ENCODE results near the gene SF3B3.

Gene SF3B3

DNA sequence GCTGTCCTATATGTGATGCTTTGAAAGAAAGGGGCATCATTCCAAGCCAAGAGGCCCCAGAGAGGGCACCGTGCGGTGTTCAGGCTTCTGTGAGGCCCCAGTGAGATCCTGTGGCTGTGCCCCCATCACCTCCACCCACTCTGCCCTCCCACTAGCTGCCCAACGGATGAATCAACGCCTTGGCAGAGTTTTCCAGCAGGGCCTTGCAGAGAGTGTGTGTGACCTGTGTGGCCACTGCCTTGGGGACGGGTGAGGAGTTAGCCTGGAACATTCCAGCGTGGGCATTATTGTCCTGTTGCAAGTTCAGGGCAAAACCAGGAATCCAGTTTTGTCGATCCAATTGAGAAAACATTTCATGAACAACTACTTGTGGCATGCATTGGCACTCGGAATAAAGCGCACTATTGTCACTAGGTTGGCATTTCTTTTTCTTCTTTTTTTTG lies 53.7 kb downstream of the SF3B3 start:
- TF ChIP-seq, protein P1, sequence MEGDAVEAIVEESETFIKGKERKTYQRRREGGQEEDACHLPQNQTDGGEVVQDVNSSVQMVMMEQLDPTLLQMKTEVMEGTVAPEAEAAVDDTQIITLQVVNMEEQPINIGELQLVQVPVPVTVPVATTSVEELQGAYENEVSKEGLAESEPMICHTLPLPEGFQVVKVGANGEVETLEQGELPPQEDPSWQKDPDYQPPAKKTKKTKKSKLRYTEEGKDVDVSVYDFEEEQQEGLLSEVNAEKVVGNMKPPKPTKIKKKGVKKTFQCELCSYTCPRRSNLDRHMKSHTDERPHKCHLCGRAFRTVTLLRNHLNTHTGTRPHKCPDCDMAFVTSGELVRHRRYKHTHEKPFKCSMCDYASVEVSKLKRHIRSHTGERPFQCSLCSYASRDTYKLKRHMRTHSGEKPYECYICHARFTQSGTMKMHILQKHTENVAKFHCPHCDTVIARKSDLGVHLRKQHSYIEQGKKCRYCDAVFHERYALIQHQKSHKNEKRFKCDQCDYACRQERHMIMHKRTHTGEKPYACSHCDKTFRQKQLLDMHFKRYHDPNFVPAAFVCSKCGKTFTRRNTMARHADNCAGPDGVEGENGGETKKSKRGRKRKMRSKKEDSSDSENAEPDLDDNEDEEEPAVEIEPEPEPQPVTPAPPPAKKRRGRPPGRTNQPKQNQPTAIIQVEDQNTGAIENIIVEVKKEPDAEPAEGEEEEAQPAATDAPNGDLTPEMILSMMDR (IDR thresholded peaks at IDR 0.05; ENCODE audit: extremely low read depth, insufficient read depth, missing control alignments) = no peak
- DNase-seq (ENCODE audit: low spot score) = no peak
- in situ Hi-C loops (cut with MboI; ENCODE audit: low pct_unique_long_range_greater_than_20kb, low sequenced_read_pairs, unreplicated experiment) = no loop called here

DNA sequence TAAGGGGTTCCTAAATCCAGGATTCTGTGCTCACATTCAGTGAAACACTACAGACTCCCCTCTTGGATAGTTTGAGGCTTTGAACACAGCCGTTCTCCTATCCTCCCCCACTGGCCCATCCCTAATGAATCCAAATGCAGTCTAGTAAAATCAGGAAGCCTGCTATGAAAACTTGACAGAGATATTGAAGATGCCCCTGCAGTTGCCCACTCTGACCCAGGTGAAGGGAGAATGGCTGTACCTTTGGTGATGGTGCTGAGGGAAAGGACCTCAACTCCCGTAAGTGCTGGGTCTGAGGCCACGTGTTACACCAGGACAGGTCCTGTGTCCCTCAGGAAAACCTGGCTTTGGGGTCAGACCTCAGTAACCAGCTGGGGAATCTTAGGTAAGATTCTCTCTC lies 54.4 kb downstream of the SF3B3 start:
- TF ChIP-seq, protein P1 (IDR thresholded peaks at IDR 0.05; ENCODE audit: extremely low read depth, insufficient read depth, missing control alignments) = no peak
- DNase-seq (ENCODE audit: low spot score) = no peak
- in situ Hi-C loops (cut with MboI; ENCODE audit: low pct_unique_long_range_greater_than_20kb, low sequenced_read_pairs, unreplicated experiment) = no loop called here

DNA sequence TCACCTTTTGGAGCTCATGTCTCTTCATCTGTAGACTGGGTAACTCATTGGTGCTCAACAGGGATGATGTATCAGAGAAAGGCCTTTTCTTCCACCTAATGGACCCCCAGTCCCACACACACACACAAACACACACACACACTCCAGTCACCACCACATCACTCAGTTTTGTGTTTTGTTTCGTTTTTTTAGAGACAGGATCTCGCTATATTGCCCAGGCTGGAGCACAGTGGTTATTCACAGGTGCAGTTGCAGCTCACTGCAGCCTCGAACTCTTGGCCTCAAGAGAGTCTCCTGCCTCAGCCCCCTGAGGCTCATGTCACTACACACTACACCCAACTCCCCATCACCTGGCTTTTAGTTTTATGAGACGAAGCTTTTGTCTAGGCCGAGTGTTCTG lies 55.6 kb downstream of the SF3B3 start:
- no peak for DNase-seq (ENCODE audit: low spot score)
- TF ChIP-seq, protein P1 (IDR thresholded peaks at IDR 0.05; ENCODE audit: extremely low read depth, insufficient read depth, missing control alignments) = no peak
- in situ Hi-C loops (cut with MboI; ENCODE audit: low pct_unique_long_range_greater_than_20kb, low sequenced_read_pairs, unreplicated experiment) = no loop called here

DNA sequence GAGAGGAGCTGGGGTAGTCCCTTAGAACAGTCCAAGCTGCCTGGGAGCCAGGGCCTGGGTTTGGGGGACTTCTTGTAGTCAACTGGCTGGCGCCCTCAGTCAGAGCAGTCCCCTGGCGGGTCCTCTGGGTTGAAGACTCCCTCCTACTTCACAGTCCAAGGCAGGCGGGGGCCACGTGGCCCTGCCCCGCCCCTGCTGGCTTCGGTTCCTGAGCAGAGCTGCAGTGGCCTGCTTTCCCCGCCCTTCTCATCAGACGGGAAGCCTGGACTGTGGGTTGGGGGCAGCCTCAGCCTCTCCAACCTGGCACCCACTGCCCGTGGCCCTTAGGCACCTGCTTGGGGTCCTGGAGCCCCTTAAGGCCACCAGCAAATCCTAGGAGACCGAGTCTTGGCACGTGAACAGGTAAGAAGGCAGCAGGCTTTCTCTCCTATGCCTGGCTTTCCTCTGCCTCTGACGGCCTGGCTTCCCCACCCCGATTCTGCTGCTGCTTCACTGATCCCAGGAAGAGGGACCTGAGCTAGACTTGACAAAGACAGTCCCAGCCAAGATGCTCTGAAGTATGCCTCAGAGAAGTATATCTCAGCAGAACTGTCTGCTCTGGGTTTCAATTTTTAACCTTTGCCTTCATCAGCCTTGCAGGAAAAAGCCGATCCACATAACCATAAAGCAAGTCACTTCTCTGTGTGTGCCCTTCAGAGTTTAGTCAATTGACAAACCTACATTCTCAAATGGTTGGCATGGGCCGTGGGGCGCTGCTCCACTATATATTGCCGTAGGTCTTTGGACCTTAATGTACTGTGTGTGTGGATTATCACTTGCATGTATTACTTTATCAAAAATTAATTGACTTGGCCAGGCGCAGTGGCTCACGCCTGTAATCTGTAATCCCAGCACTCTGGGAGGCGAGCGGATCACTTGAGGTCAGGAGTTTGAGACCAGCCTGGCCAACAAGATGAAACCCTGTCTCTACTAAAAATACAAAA lies 56.3 kb downstream of the SF3B3 start:
- in situ Hi-C loops (cut with MboI; ENCODE audit: low pct_unique_long_range_greater_than_20kb, low sequenced_read_pairs, unreplicated experiment) = no loop called here
- TF ChIP-seq, protein P1 (IDR thresholded peaks at IDR 0.05; ENCODE audit: extremely low read depth, insufficient read depth, missing control alignments) = no peak
- DNase-seq (ENCODE audit: low spot score) = no peak

DNA sequence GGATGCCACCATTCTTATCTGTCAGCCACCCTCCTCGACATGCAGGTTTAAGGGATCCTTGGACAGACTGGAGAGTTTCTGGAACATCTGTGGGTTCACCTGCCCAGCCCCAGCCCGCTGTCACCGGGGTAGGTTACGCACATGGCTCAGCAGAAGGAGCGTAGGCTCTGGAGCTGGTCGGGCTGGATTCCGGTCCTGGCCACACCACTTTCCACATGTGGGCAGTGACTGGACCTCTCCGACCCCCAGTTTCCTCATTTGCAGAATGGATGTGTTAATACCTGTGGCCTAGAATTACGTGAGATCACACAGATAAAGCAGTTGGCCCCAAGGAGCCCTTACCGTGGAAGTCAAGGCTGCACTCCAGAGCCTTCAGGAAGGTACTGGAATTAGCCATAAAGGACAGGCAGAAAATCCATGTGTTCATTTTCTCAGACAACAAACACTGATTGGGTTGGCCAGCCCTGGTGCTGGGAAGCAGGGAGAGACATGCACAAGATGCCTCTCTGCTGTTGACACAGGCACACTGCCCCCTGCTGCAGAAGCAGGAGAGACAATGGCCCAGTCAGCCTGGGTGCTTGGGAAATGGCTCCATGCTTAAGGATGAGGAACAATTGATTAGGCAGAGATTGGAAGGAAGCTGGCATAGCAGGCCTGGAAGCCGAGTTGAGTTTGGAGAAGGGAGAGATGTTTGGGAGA lies 58.8 kb downstream of the SF3B3 start:
- in situ Hi-C loops (cut with MboI; ENCODE audit: low pct_unique_long_range_greater_than_20kb, low sequenced_read_pairs, unreplicated experiment) = no loop called here
- no peak for DNase-seq (ENCODE audit: low spot score)
- TF ChIP-seq, protein P1 (IDR thresholded peaks at IDR 0.05; ENCODE audit: extremely low read depth, insufficient read depth, missing control alignments) = peak; percentile 50

DNA sequence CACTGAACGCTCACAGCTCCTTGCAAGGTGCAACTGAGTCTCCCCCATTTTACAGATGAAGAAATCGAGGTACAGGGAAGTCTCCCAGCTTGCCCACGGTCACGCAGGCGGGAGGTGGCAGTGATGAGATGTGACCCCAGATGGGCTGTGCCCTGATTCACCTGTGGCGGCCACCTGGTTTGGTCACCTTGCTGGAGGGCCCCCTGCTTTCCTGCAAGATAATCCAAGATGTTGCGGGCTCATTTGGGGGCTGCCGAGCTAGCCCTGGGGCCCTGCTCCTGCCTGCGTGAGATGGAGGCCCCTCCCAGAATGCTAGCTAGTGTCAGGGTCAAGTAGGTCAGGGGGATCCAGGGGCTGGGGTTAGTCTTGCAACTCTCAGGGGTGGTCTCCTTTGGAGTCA lies 63.1 kb downstream of the SF3B3 start:
- TF ChIP-seq, protein P1 (IDR thresholded peaks at IDR 0.05; ENCODE audit: extremely low read depth, insufficient read depth, missing control alignments) = no peak
- no peak for DNase-seq (ENCODE audit: low spot score)
- in situ Hi-C loops (cut with MboI; ENCODE audit: low pct_unique_long_range_greater_than_20kb, low sequenced_read_pairs, unreplicated experiment) = no loop called here
